Measurements from ENCODE around the gene USF2. TPM values are rescaled to one million over a fixed set of nuclear protein-coding genes. Genes with fewer than 3 reads are reported as not detected.

Gene USF2
- total RNA-seq, 1 experiment from 2014 or later = 123 TPM

GRCh38 chr19:35267818-35268535, 785 bp upstream of the USF2 start:
- peaks cover 11 to 15% of the 10 kb centered on the region in 2 experiments for H3K4me1 Mint-ChIP-seq
- Histone ChIP-seq H3K23me2 (ENCODE audit: insufficient read length, low read depth, low read length, poor library complexity, severe bottlenecking) (peaks cover 5% of the 10 kb centered on the region), H3K4ac (ENCODE audit: low read depth, low read length) (no peak overlapping the region), H2BK15ac (ENCODE audit: low read depth, low read length) (no peak overlapping the region), H2BK20ac (ENCODE audit: low read depth, low read length, poor library complexity, severe bottlenecking) (no peak overlapping the region), H2AFZ (ENCODE audit: low read length) (no peak overlapping the region), H4K20me1 (ENCODE audit: control insufficient read depth, insufficient read depth, insufficient read length) (no peaks in the 10 kb centered on the region), H4K8ac (replicated peaks; ENCODE audit: insufficient read length, low read depth, low read length) (no peak overlapping the region), H2AK5ac (ENCODE audit: insufficient read length, low read length) (no peak overlapping the region), H4K91ac (ENCODE audit: insufficient read length, low read depth, low read length) (no peak overlapping the region), H3K4me1 (ENCODE audit: insufficient read depth, low read length) (no peaks in the 10 kb centered on the region), H3T11ph (ENCODE audit: low read length) (no peak overlapping the region), H3K27me3 (ENCODE audit: insufficient read depth, low read length) (no peaks in the 10 kb centered on the region), H2BK12ac (ENCODE audit: insufficient read length, low read depth, low read length) (no peak overlapping the region), H2BK5ac (ENCODE audit: insufficient read length, low read length) (no peak overlapping the region), H3K23ac (ENCODE audit: insufficient read length, low read depth, low read length) (no peak overlapping the region), H4K5ac (ENCODE audit: insufficient read length, low read depth, low read length) (no peak overlapping the region), H3K79me2 (ENCODE audit: insufficient read depth, low read length) (no peaks in the 10 kb centered on the region), H3K9ac (ENCODE audit: extremely low read depth, insufficient read length, low read length) (peak overlapping the region; percentile 28), H3K79me1 (ENCODE audit: insufficient read depth, low read depth, low read length, poor library complexity, severe bottlenecking) (no peaks in the 10 kb centered on the region), H3K18ac (ENCODE audit: insufficient read length, low read depth, low read length) (peak overlapping the region; percentile 28), H3K27ac (ENCODE audit: insufficient read length, low read depth, low read length) (no peak overlapping the region), H2BK120ac (ENCODE audit: low read depth, low read length, poor library complexity, severe bottlenecking) (no peak overlapping the region), H3K14ac (ENCODE audit: insufficient read depth, low read length) (peak overlapping the region; percentile 80; the same call in 1 of the 2 replicates), H3K56ac (ENCODE audit: insufficient read length, low read depth, low read length) (no peak overlapping the region), H3K4me2 (ENCODE audit: insufficient read depth, insufficient read length, low read length) (peak overlapping the region; percentile 30), H3K9me3 (ENCODE audit: control insufficient read depth, low read depth, low read length) (no peaks in the 10 kb centered on the region)
- H3K27ac Mint-ChIP-seq = peak overlapping the region; percentile 88 to 98 (median 96); a peak in 5 of 7 replicates
- peak; percentile 61 for DNase-seq
- H3K27me3 Mint-ChIP-seq (ENCODE audit: low read depth) = no peaks in the 10 kb centered on the region
- WGBS (ENCODE audit: extremely low coverage, insufficient read length, low lambda C conversion rate) = no CpG with 5 or more reads among the region's 100 CpGs
- peaks cover 24 to 63% (median 61%) of the 10 kb centered on the region in 3 experiments for H3K36me3 Mint-ChIP-seq (ENCODE audit: insufficient read depth in 1 of 3, low read depth in 3 of 3)
- no peak for TF ChIP-seq CTCF (conservative IDR thresholded peaks at IDR 0.05)
- no peaks in the 10 kb centered on the region for H3K9me3 Mint-ChIP-seq
- peak overlapping the region; percentile 84 to 90 for H3K4me3 Mint-ChIP-seq
